ENCODE data around the gene GATM. TPM values are rescaled to one million over a fixed set of nuclear protein-coding genes. Genes with fewer than 3 reads are reported as not detected.

GATM gene
- total and polyA plus RNA-seq, 2 of the 8 experiments (the other 6 are each of a cell fraction or from before 2014, with no cell fraction given) = 10.2 to 15.1 TPM

GRCh38 chr15:45351227-45351626 lies 27.1 kb downstream of the GATM start (continued):
- TF ChIP-seq, protein P1, sequence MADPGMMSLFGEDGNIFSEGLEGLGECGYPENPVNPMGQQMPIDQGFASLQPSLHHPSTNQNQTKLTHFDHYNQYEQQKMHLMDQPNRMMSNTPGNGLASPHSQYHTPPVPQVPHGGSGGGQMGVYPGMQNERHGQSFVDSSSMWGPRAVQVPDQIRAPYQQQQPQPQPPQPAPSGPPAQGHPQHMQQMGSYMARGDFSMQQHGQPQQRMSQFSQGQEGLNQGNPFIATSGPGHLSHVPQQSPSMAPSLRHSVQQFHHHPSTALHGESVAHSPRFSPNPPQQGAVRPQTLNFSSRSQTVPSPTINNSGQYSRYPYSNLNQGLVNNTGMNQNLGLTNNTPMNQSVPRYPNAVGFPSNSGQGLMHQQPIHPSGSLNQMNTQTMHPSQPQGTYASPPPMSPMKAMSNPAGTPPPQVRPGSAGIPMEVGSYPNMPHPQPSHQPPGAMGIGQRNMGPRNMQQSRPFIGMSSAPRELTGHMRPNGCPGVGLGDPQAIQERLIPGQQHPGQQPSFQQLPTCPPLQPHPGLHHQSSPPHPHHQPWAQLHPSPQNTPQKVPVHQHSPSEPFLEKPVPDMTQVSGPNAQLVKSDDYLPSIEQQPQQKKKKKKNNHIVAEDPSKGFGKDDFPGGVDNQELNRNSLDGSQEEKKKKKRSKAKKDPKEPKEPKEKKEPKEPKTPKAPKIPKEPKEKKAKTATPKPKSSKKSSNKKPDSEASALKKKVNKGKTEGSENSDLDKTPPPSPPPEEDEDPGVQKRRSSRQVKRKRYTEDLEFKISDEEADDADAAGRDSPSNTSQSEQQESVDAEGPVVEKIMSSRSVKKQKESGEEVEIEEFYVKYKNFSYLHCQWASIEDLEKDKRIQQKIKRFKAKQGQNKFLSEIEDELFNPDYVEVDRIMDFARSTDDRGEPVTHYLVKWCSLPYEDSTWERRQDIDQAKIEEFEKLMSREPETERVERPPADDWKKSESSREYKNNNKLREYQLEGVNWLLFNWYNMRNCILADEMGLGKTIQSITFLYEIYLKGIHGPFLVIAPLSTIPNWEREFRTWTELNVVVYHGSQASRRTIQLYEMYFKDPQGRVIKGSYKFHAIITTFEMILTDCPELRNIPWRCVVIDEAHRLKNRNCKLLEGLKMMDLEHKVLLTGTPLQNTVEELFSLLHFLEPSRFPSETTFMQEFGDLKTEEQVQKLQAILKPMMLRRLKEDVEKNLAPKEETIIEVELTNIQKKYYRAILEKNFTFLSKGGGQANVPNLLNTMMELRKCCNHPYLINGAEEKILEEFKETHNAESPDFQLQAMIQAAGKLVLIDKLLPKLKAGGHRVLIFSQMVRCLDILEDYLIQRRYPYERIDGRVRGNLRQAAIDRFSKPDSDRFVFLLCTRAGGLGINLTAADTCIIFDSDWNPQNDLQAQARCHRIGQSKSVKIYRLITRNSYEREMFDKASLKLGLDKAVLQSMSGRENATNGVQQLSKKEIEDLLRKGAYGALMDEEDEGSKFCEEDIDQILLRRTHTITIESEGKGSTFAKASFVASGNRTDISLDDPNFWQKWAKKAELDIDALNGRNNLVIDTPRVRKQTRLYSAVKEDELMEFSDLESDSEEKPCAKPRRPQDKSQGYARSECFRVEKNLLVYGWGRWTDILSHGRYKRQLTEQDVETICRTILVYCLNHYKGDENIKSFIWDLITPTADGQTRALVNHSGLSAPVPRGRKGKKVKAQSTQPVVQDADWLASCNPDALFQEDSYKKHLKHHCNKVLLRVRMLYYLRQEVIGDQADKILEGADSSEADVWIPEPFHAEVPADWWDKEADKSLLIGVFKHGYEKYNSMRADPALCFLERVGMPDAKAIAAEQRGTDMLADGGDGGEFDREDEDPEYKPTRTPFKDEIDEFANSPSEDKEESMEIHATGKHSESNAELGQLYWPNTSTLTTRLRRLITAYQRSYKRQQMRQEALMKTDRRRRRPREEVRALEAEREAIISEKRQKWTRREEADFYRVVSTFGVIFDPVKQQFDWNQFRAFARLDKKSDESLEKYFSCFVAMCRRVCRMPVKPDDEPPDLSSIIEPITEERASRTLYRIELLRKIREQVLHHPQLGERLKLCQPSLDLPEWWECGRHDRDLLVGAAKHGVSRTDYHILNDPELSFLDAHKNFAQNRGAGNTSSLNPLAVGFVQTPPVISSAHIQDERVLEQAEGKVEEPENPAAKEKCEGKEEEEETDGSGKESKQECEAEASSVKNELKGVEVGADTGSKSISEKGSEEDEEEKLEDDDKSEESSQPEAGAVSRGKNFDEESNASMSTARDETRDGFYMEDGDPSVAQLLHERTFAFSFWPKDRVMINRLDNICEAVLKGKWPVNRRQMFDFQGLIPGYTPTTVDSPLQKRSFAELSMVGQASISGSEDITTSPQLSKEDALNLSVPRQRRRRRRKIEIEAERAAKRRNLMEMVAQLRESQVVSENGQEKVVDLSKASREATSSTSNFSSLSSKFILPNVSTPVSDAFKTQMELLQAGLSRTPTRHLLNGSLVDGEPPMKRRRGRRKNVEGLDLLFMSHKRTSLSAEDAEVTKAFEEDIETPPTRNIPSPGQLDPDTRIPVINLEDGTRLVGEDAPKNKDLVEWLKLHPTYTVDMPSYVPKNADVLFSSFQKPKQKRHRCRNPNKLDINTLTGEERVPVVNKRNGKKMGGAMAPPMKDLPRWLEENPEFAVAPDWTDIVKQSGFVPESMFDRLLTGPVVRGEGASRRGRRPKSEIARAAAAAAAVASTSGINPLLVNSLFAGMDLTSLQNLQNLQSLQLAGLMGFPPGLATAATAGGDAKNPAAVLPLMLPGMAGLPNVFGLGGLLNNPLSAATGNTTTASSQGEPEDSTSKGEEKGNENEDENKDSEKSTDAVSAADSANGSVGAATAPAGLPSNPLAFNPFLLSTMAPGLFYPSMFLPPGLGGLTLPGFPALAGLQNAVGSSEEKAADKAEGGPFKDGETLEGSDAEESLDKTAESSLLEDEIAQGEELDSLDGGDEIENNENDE (IDR thresholded peaks at IDR 0.05; ENCODE audit: insufficient replicate concordance, low read length) = no peak
- TF ChIP-seq FOSL1 (IDR thresholded peaks at IDR 0.05; ENCODE audit: insufficient read depth, low read depth, low read length) = no peak
- no peak for TF ChIP-seq GTF2F1 (IDR thresholded peaks at IDR 0.05; ENCODE audit: borderline replicate concordance, low read depth, low read length)
- no peak for TF ChIP-seq SP2 (IDR thresholded peaks at IDR 0.05; ENCODE audit: low read length)
- TF ChIP-seq RAD21 (IDR thresholded peaks at IDR 0.05 in 1 of 2, conservative IDR thresholded peaks at IDR 0.05 in 1 of 2; ENCODE audit: low read depth in 2 of 2, low read length in 2 of 2) = no peak
- TF ChIP-seq BACH1 (IDR thresholded peaks at IDR 0.05; ENCODE audit: low read length) = no peak
- no peak for TF ChIP-seq YY1 (IDR thresholded peaks at IDR 0.05; ENCODE audit: low read depth, low read length)
- TF ChIP-seq NRF1 (IDR thresholded peaks at IDR 0.05; ENCODE audit: low read depth, low read length) = no peak

Measured in H1 (cell line).